AG09319 (cell line): ENCODE results near the gene NHS.

Experiments used
- DNase-seq: peaks from one replicate; pipeline ENCODE4 v3.0.0-alpha.2; 2010; ENCODE audit warnings: low read depth; ENCODE audit errors: extremely low read depth
- CTCF ChIP-seq: IDR thresholded peaks from 2 replicates; pipeline ENCODE4 v1.5.1; 2011; ENCODE audit warnings: low read depth, mild to moderate bottlenecking, inconsistent platforms, low read length, moderate library complexity

Gene NHS

GRCh38 chrX:17432158-17432557 lies 57.2 kb downstream of the NHS start:
- no peak for TF ChIP-seq CTCF
- DNase-seq, result no peak

GRCh38 chrX:17433965-17434364 lies 59.0 kb downstream of the NHS start:
- TF ChIP-seq CTCF, result no peak

GRCh38 chrX:17435476-17435875 lies 60.5 kb downstream of the NHS start:
- TF ChIP-seq CTCF, result no peak
- no peak for DNase-seq

More at GRCh38 chrX:17433965-17434364, 59.0 kb downstream of the NHS start:
- no peak for DNase-seq

GRCh38 chrX:17438221-17438620 lies 63.2 kb downstream of the NHS start:
- TF ChIP-seq CTCF, result no peak
- DNase-seq, result no peak

- no peak for TF ChIP-seq CTCF
Measured at GRCh38 chrX:17440258-17440657, 65.3 kb downstream of the NHS start.

GRCh38 chrX:17440836-17441235 lies 65.8 kb downstream of the NHS start:
- no peak for TF ChIP-seq CTCF
- DNase-seq, result no peak

More at GRCh38 chrX:17440258-17440657, 65.3 kb downstream of the NHS start:
- no peak for DNase-seq

- no peak for DNase-seq
- no peak for TF ChIP-seq CTCF
Measured at GRCh38 chrX:17441965-17442364, 67.0 kb downstream of the NHS start.

GRCh38 chrX:17442898-17443297 lies 67.9 kb downstream of the NHS start:
- DNase-seq, result no peak
- no peak for TF ChIP-seq CTCF
